ENCODE results near the gene CARF.
"Not testable (repeated sequence)": the region's sequence is repeated elsewhere in the genome, so short reads cannot be mapped to it uniquely, and the experiment has no call there.

CARF gene, protein sequence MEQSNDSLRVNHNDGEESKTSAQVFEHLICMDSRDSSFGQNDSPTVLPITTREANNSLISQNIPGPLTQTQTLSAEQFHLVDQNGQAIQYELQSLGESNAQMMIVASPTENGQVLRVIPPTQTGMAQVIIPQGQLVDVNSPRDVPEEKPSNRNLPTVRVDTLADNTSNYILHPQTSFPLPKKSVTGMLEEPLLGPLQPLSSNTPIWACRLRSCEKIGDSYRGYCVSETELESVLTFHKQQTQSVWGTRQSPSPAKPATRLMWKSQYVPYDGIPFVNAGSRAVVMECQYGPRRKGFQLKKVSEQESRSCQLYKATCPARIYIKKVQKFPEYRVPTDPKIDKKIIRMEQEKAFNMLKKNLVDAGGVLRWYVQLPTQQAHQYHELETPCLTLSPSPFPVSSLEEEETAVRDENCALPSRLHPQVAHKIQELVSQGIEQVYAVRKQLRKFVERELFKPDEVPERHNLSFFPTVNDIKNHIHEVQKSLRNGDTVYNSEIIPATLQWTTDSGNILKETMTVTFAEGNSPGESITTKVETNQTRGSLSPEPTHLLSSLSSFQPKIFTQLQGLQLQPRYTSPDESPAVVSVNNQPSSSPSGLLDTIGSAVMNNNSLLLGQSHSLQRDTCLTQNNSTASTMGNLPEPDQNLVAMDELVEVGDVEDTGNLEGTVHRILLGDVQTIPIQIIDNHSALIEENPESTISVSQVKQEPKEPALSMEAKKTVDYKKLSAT

DNA sequence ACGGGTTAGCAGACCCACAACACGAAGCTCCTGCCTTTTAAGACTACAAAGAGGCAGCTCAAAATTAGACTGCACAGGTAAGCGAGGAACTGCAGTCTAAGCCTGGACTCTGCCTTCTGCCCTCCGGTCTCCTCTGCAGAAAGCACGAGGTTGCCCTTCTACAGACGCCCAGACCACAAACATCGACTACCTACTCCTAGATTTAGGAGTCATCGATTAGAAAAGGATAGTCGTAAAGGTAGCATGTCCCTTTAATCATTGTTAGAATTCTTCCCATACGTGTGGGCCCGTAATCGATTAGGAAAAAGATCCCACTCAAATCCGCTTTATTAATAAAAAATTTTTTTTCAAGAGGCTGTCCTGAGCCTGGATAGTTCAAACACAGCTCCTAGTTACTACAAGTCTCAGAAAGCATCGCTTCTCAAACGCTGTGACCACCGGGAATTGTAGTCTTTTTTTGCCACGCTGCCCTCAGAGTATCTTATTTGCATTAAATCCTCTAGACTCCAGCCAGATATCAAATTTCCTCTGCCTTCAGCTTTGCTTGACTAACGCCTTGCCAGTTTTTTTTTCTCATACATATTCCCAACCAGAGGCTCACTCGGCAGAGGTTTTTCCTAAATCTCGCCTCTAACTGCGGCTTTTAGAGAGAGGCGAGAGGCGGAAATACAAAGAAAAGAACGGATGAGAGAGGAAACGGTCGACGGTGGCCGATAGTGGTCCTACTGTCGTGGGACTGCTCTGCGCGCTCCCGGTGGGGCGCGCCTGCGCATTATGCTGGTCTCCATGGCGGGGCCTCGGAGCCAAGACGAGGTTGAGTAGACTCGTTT lies at the start of gene CARF, which contains the start of gene WDR12:
Gene CARF, plus strand, starts transcription at position 764 of the 830 bp plus-strand sequence. CDS start 29,628 bp downstream, outside the sequence.
Gene WDR12, minus strand, starts transcription at position 162 of the 830 bp plus-strand sequence. CDS start 197 bp downstream, outside the sequence.
- peak; percentile 51 to 97 (median 84) for DNase-seq

DNA sequence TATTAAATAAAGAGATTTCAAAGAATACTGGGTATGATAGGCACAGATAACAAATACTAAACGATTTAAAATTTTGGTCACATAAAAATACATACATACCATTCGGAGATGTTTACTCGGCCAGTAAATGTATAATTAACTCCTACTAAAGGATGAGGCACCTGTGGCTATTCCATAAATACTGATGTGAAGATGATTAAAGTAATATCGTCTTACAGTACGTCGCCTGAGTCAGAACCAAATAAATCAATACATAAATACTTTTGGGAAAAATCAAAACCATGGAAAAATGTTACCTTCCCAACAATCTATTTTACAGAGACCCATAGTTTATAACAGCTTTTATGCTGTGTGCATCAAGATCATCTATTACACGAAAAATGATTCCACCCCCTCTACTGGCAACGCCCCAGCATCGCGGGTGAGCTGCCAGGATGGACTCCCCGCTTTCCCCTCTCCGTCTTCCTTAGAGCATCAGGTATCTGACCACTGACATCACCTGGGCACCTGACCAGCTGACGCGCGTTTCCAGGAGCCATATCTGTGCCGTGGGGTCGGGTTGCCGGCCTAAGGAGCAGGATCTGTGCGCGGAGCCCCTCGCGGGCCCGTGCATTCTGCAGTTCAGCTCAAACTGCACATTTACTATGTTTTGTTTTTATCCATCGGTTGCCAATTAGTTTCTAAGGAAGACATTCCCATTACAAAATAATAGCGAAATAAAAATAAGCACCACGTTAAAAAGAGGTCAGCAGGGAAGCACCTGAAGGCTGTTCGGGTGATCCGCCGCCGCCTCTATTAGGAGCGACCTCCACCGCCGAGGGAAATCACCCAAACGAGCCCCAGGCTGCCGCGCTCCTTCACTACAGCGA lies 41.4 kb upstream of the CARF start:
- DNase-seq, result peak in 45 of 56 donors; percentile 2 to 68 (median 33)

DNA sequence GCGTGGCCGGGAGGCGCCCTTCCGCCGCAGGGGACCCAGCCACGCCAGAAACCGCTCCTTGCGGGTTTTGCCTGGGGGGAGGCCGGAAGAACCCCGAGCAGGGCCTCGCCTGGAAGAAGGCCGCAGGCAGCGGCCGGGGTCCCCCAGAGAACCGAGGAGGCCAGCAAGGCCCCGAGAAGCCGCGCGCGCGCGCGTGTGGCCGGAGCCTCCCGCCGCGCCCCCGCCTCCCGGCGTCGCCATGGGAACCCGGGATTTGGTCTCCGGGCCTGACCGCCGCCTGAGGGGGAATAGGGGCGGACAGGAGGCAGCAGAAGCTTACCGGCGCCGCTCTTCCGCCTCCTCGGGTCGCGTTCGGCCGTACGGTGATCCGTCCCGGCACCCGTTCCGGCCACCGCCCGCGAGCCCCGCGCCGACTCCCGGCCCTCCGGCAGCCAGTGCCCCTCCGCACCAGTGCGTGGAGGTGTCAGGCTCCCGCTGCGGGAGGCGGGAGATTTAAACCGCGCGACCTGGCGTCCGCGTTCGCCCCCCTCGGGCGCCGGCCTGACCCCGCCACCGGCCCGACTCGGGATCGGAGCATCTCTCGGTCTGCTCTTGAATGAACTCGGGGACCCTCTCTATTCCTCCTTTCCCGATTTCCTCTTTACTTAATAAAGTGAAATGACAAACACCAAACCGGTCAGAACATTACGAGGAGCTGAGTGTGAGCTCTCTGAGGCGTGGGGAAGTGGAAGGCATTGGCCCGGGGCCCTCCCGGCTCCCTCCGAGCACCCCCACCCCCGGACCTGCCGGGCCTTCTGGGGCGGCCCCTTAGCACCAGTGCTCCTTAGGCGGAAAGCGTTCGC lies 40.6 kb upstream of the CARF start, which contains the start of gene ICA1L:
Gene ICA1L, minus strand, starts transcription at position 467 of the 842 bp plus-strand sequence. CDS start 42,757 bp downstream, outside the sequence.
- peak in 53 of 56 donors; percentile 8 to 80 (median 52) for DNase-seq

DNA sequence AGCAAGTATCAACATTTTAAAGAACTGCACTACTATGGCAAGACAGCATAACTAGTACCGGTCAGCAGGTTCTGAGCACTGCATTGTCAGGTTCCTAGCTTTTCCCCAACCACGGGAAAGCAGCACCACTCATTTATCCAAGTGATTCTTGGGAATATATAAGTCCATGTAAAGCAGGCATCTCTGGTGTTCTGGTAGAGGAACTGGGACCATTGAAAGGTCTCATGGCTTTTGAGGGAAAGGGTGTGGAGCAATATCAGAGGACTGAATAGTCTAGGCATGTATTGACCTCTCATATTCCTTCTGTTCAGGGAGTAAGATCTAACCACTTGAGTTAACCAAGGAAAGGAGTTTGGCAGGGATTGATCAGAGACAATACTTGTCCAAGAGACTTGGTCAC lies 34.4 kb upstream of the CARF start:
- no peak for DNase-seq

DNA sequence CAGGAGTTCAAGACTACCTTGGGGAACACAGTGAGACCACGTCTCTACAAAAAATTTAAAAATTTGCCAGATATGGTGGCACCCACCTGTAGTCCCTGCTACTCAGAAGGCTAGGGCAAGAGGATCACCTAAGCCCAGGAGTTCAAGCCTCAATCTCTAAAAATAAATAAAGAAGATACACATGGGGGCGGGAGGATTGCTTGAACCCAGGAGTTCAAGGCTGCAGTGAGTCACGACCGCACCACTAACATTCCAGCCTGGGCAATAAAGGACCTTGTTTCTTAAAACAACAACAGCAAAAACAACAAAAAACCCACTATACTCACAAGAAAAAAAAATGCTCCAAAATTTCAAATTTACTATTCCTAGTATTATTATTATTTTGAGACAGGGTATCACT lies 30.5 kb upstream of the CARF start:
- no peak for DNase-seq

DNA sequence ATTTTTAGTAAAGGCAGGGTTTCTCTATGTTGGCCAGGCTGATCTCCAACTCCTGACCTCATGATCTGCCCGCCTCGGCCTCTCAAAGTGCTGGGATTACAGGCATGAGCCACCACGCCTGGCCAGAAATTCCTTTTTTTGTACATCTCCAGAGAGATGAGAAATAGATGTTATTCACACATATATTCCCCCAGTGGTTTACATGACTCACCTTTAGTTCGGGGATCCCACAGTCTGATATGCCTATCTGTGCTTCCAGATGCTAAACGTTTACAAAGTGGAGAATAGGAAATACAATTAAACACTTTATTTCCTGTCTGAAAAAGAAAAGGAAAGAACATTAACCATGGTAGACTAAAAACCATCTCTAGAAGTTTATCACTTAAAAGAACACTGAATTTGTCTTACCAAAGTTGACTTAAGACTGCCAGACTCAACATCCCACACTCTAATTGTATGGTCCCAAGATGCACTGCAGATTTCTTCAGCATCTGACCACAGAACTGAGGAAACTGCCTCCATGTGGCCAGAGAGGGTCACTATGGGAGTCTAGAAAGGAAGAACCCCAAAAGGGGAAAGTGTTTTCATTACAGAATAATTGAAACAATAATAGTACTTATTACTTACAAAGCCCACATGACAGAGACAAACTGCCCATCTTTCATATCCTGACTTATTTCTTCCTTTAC lies 27.9 kb upstream of the CARF start:
- DNase-seq, result no peak

DNA sequence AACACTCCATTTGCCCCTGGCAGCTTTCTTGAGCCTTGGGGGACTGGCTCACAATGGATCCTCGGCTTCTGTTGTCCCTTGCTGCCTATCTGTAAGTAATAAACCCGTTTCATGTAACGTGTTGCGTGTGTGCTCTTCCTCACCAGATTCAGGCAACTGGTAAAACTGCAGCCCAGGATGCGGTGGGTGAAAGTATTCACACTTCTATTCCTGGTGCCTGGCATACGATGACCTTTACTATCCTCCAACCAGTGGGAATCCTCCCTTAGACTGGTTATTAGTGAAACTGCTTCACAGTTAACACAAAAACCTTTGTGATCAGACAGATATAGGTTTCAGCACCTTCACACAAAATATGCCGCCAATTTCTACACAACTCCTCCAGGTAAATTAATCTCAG lies 26.9 kb upstream of the CARF start:
- DNase-seq, result no peak

DNA sequence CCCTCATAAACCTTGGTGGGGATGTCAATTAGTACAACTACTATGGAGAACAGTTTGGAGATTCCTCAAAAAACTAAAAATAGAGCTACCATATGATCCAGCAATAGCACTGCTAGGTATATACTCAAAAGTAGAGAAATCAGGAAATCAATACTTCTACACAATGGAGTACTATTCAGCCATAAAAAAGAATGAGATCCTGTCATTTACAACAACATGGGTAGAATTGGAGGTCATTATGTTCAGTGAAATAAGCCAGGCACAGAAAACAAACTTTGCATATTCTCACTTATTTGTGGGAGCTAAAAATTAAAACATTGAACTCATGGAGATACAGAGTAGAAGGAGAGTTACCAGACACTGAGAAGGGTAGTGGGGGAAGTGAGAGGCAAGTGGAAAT lies 6.6 kb upstream of the CARF start:
- not testable (repeated sequence) for DNase-seq

DNA sequence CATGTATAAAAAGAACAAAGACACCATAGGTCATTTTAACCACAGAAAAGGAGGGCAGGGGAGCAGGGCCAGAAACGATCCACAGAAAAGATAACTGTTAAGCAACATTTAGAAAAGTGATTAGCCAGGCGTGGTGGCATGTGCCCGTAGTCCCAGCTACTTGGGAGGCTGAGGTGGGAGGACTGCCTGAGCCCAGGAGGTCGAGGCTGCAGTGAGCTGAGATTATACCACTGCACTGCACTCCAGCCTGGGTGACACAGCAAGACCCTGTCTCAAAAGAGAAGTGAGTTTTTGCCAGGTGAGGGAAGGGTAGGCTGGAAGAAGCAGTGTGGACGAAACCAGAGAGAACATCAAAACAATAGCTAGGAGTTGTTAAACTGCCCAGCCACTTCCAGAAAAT lies 3.9 kb upstream of the CARF start:
- no peak for DNase-seq

DNA sequence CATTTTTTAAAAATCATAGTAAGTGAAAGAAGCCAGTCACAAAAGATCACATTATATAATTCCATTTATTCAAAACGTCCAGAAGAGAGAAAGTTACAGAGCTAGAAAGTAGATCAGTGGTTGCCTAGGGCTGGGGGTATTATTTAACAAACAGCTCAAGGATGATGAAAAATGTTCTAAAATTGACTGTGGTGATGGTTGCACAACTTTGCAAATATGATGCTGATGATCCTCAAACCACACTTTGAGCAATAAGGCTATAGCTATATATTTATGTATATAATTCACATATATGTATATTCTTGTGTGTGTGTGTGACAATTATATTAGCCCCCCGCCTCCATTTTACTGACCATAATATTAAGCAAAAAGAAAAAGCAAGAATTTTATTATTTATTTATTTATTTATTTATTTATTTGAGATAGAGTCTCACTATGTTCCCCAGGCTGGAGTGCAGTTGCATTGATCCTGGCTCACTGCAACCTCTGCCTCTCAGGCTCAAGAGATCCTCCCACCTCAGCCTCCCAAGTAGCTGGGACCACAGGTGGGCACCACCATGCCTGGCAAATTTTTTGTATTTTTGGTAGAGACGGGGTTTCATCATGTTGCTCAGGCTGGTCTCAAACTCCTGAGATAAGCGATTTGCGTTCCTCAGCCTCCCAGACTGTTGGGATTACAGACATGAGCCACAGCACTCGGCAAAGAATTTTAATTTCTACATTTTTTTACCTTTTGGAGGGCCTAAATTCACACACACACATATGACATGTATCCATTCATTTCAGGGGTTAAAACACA lies 2.5 kb upstream of the CARF start:
- no peak for DNase-seq

DNA sequence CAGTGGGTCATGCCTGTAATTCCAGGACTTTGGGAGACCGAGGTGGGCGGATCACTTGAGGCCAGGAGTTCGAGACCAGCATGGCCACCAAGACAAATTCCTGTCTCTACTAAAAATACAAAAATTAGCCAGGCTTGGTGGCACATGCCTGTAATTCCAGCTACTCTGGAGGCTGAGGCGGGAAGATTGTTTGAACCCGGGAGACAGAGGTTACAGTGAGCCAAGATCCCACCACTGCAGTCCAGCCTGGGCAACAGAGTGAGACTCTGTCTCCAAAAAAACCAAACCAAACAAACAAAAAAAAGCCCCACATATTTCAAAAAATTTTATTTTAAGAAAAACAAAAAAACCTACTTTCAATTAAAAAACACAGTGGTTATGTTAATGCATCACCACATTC lies 1.8 kb upstream of the CARF start:
- DNase-seq, result not testable (repeated sequence)

DNA sequence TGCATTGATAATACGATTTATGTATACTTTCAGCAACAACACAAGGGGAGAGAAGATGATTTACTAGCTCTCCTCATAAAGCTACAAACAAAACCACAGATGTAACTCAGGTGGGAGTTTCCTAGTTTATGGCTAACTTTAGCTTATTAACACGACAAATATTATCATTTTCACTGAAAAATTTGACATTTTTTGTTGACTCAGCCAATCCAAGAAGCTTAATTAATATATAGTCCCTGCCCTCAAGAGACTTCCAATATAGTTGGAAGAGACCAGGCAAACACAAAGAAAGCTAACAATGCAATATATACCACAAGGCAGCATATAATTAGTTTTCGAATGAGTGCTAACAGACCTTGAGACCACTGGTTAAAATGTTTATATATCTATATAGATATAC lies 1.4 kb upstream of the CARF start:
- no peak for DNase-seq

DNA sequence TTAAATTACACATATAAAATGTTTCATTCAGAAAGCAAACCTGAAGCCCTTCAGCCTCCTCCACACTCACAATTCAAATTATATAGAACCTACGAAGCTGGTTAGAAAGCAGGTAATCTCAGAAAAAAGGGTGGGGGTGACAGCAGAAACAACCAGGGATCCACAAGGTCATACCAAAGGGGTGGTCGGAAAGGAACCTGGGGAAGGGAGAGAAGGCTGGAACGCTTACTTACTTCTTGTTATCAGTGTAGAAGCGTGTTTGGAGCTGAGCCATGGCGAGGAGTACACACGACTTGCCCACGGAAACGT lies 918 bp upstream of the CARF start:
- no peak for DNase-seq

DNA sequence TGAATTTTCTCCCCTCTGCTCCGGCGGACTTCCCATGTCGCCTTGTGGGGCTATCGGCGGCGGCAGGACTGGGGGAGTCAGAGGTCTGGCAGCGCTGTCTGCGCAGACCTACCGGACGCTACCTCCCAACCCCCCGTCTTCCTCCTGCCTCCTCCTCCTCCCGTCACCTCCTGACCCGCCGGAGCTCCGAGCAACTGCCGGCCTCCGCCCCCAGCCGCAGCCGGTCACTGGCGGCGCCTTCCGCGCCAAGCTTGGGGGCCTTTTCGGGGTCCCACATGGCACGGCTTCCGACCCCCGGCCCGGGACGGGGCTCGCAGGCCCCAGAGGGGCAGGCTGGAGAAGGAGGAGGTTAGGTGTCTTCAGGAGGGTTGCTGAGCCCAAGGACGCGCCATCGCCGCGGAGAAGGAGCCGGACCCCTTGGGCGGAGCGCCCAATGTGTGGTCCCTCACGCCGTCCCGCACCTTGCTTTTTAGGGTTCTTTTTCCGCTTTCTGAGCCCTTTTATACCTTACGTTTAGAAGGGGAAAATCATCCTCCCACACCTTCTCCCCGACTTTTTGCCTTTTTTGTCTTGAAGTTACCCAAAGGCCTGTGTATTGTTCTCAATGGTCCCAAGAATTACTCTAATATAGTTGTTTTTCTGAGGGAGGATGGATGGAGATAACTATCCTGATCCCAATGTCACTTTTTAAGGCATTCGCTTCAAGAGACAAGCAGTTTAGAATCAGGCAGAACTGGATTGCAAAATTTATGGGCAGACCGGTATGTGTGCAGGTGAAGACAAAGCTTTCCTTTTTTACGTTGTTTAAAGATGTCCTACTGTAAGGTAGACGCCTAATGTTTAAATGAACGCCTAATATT lies 497 bp downstream of the CARF start:
- DNase-seq, result peak in 1 of 56 donors; percentile 50

DNA sequence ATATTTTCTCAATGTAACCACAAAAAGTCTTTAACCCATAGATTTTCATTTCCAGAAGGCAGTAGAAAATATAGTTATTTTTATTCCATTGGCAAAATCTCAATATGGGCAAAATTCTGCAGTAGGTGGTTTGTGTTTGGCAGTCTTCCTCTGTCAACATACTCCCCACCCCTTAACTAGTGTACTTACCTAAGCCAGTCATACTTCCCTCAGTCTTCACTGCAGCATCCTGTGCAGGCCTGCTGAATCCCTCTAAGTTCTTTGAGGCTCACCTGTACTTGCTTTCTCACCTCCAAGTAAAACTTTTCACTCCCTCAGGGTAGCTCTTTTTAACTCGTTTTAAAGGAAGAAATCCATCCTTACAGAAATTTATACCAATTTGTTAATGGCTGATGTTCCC lies 6.8 kb downstream of the CARF start:
- DNase-seq, result no peak

DNA sequence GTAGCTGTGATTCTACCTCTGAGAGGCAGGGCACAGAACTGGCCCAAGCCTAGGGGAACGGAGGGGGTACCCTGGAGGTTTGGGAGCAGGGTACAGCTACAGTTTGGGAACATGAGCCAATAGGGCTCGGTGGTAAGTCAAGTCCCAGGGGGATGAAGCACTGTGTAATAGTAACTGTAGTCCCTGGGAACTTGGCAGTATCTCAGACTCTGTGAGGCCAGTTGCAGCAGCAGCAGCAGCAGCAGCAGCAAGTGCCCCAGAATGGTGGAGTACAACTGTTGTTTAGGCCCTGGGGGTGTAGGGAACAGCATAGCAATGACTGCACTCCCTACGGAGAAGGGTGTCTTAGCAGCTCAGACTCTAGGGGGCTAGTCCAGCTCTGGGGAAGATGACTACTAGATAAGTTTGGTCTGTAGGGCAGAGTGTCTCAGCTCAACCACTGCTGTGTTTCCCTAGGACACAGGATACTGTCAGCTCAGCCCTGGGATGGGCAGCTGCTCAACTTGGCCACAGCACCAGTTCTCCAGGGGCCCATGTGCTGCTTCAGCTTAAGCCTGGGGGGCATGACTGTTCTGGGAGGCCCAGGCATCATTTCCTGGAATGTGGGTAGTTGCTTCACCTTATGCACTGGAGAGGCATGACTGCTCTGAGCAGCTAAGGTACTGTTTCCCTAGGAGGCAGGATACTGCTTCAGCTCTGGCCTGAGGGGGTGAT lies 20.5 kb downstream of the CARF start:
- no peak for DNase-seq

DNA sequence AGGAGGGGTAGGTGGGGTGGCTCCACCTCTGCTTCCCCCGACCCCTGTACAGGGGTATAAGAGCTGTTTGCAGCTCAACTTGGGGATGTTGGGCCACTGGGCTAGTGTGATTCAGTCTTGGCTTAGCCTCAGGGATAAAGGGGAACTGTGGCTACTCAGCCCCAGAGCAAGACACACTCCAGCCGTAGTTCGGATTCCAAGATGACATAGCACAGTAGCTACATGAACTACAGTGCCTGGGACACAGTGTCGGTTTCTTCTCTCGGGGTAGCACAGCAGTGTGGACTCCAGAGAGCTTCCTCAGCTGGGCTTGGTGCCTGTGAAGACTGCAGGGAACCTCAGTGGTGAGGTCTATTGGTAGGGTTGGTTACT lies 21.1 kb downstream of the CARF start:
- no peak for DNase-seq

All from amygdala (tissue), 56 donors.